Measurements from ENCODE around the gene MGMT.

MGMT gene

DNA sequence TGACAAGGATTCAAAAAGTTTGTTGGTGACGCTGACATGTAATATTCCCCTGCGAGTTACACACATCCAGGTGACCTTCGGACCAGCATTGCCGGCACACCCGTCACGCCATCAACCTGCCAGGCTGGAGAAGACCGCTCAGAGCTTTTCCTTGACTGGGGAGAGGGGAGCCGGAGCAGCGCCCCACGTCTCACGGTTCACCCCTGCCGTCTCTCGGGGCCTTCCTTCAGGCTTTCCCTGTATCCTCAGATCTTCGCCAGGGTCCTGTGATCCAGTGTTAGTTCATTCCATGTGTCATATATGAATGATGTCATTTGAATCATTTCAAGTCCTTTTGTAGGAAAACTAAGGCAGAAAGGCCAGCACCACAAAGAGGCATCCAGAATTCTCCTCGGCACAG, 127.8 kb downstream of the MGMT start:
- no peak overlapping the region for H3K27ac ChIP-seq (replicated peaks)
- no peak for TF ChIP-seq SPI1 (IDR thresholded peaks at IDR 0.05; ENCODE audit: borderline replicate concordance, low read depth)
- TF ChIP-seq, protein P1, sequence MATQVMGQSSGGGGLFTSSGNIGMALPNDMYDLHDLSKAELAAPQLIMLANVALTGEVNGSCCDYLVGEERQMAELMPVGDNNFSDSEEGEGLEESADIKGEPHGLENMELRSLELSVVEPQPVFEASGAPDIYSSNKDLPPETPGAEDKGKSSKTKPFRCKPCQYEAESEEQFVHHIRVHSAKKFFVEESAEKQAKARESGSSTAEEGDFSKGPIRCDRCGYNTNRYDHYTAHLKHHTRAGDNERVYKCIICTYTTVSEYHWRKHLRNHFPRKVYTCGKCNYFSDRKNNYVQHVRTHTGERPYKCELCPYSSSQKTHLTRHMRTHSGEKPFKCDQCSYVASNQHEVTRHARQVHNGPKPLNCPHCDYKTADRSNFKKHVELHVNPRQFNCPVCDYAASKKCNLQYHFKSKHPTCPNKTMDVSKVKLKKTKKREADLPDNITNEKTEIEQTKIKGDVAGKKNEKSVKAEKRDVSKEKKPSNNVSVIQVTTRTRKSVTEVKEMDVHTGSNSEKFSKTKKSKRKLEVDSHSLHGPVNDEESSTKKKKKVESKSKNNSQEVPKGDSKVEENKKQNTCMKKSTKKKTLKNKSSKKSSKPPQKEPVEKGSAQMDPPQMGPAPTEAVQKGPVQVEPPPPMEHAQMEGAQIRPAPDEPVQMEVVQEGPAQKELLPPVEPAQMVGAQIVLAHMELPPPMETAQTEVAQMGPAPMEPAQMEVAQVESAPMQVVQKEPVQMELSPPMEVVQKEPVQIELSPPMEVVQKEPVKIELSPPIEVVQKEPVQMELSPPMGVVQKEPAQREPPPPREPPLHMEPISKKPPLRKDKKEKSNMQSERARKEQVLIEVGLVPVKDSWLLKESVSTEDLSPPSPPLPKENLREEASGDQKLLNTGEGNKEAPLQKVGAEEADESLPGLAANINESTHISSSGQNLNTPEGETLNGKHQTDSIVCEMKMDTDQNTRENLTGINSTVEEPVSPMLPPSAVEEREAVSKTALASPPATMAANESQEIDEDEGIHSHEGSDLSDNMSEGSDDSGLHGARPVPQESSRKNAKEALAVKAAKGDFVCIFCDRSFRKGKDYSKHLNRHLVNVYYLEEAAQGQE (IDR thresholded peaks at IDR 0.05; ENCODE audit: insufficient replicate concordance, low read depth), result no peak
- TF ChIP-seq, protein P2, sequence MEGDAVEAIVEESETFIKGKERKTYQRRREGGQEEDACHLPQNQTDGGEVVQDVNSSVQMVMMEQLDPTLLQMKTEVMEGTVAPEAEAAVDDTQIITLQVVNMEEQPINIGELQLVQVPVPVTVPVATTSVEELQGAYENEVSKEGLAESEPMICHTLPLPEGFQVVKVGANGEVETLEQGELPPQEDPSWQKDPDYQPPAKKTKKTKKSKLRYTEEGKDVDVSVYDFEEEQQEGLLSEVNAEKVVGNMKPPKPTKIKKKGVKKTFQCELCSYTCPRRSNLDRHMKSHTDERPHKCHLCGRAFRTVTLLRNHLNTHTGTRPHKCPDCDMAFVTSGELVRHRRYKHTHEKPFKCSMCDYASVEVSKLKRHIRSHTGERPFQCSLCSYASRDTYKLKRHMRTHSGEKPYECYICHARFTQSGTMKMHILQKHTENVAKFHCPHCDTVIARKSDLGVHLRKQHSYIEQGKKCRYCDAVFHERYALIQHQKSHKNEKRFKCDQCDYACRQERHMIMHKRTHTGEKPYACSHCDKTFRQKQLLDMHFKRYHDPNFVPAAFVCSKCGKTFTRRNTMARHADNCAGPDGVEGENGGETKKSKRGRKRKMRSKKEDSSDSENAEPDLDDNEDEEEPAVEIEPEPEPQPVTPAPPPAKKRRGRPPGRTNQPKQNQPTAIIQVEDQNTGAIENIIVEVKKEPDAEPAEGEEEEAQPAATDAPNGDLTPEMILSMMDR (IDR thresholded peaks at IDR 0.05; ENCODE audit: insufficient read depth, low read length), result no peak
- TF ChIP-seq POLR2AphosphoS5 (IDR thresholded peaks at IDR 0.05; ENCODE audit: low read depth), result no peak
- TF ChIP-seq GABPA (IDR thresholded peaks at IDR 0.05; ENCODE audit: low read depth), result no peak
- no peaks in the 10 kb centered on the region for H3K27me3 ChIP-seq (ENCODE audit: insufficient read depth, poor library complexity, severe bottlenecking)
- H3K4me3 ChIP-seq (replicated peaks; ENCODE audit: insufficient read depth, low read length), result no peak overlapping the region
- DNase-seq (ENCODE audit: low read depth in 1 of 2, low spot score in 1 of 2), result no peak

DNA sequence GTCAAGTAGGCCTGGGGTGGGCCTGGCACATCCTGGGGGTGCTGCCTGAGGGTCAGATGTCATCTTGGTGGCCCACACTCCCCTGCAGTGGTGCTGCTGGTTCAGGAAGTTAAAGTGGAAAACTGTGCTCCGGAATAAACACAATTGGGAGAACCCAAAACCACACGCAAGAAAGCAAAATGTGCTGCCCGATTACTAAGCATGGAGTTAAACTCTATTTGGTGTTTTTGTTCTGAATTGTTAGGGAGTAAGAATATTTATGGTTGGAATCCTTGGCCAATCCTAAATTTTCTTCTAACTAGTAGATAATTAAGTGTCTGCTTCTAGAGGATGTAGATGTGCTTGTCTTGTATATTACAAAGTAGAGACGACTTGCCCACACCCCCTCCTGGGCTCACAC, 131.4 kb downstream of the MGMT start:
- Histone ChIP-seq H3K4me3 (replicated peaks; ENCODE audit: insufficient read depth, low read length) (no peak overlapping the region), H3K27ac (replicated peaks) (no peak overlapping the region), H3K27me3 (ENCODE audit: insufficient read depth, poor library complexity, severe bottlenecking) (no peaks in the 10 kb centered on the region)
- no peak for DNase-seq (ENCODE audit: low read depth in 1 of 2, low spot score in 1 of 2)
- no peak for TF ChIP-seq POLR2AphosphoS5 (IDR thresholded peaks at IDR 0.05; ENCODE audit: low read depth)
- TF ChIP-seq, protein P2 (IDR thresholded peaks at IDR 0.05; ENCODE audit: insufficient read depth, low read length), result no peak
- no peak for TF ChIP-seq SPI1 (IDR thresholded peaks at IDR 0.05; ENCODE audit: borderline replicate concordance, low read depth)
- no peak for TF ChIP-seq GABPA (IDR thresholded peaks at IDR 0.05; ENCODE audit: low read depth)
- TF ChIP-seq, protein P1 (IDR thresholded peaks at IDR 0.05; ENCODE audit: insufficient replicate concordance, low read depth), result no peak

DNA sequence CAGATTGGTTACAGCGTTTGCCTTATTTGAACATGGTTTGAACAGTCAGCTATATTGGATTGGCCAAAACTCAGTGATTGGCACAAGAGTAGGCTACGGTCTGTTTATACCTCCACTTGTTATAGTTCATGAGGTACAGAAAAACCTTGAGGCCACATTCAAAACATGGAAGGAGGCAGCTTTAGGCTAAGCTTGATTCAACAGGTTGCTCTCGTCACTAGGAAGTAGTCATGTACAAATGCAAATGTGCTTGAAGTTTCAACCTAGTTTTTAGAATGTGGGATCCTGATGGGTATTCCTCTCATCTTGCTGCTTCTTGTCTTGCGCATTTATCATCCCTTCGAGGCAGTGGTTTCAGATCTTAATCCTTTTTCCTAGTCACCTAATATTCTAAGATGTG, 132.1 kb downstream of the MGMT start:
- DNase-seq (ENCODE audit: low read depth in 1 of 2, low spot score in 1 of 2), result no peak
- no peaks in the 10 kb centered on the region for H3K27me3 ChIP-seq (ENCODE audit: insufficient read depth, poor library complexity, severe bottlenecking)
- TF ChIP-seq, protein P2 (IDR thresholded peaks at IDR 0.05; ENCODE audit: insufficient read depth, low read length), result no peak
- TF ChIP-seq, protein P1 (IDR thresholded peaks at IDR 0.05; ENCODE audit: insufficient replicate concordance, low read depth), result no peak
- no peak for TF ChIP-seq POLR2AphosphoS5 (IDR thresholded peaks at IDR 0.05; ENCODE audit: low read depth)
- TF ChIP-seq GABPA (IDR thresholded peaks at IDR 0.05; ENCODE audit: low read depth), result no peak
- H3K27ac ChIP-seq (replicated peaks), result no peak overlapping the region
- H3K4me3 ChIP-seq (replicated peaks; ENCODE audit: insufficient read depth, low read length), result no peak overlapping the region
